Mononuclear cell (primary cell): ENCODE data around the gene MRPS18A. TPM values are rescaled to one million over a fixed set of nuclear protein-coding genes. Genes with fewer than 3 reads are reported as not detected.
"Not testable (repeated sequence)": the region's sequence is repeated elsewhere in the genome, so short reads cannot be mapped to it uniquely, and the experiment has no call there.

ENCODE experiments used
- H3K27me3 ChIP-seq: 2 replicates; pipeline ENCODE4 v1.6.0; 2011; ENCODE audit warnings: low read length, control low read depth; ENCODE audit not compliant: insufficient read depth
- H3K4me1 ChIP-seq: 2 replicates; pipeline ENCODE4 v1.5.1; 2011; ENCODE audit warnings: mild to moderate bottlenecking, low read length, control low read depth; ENCODE audit not compliant: insufficient read depth
- H3K4me3 ChIP-seq: 2 replicates; pipeline ENCODE4 v1.5.1; 2011; ENCODE audit warnings: mild to moderate bottlenecking, low read length, moderate library complexity
- H3K9me3 ChIP-seq: 2 replicates; pipeline ENCODE4 v1.5.1; 2011; ENCODE audit warnings: low read depth, mild to moderate bottlenecking, control low read depth, low read length
- total RNA-seq: library from RNA; depleted of rRNA; stranded (reverse); fragments of >200 nt; gene quantifications from one replicate; pipeline ENCODE4 v1.2.3, GENCODE V29; 2012

MRPS18A gene
- total RNA-seq, 1 donor, result 29.5 TPM

DNA sequence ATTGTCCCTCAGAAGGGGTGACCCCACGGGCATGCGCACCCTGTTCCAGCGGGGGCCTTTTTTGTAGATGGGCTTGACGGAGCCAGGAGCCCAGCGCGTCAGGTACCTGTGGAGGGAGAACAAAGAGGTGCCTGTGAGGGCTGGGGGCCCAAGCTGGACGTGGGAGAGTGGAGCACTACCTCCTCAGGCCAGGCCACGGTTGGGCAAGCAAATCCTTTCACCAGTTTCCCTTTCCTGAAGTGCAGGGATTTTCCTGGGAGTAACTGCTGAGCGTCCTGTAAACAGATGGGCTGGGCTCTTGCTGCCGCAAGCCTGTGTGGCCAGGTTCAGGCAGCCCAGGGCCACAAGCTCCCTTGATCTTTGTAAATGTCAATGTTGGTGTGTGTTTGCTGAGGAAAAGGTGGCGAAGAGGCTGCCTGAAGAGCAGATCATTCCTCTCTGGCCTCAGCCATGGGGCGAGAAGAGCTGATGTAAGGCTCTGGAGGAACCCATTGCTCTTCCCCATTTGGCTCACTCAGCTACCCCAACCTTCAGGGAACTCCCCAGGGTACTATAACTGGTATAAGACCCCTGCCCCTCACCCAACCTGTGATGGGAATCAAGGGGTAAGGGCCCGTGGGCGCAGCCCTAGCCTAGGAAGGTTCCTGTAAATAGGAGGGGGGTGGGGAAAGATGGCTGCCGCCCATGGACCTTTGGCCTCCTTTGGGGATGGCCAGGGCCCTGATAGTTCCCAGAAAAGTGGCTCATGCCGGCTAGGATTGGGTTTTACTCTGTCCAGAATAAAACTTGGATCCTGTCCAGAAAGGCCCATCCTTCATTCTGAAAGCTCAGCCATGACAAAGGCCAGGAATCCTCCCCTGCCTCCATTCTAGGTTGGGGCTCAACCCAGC is 15.5 kb downstream of the MRPS18A start:
- Histone ChIP-seq H3K4me1 (no peaks in the 10 kb centered on the region), H3K4me3 (no peak overlapping the region), H3K9me3 (no peaks in the 10 kb centered on the region), H3K27me3 (no peaks in the 10 kb centered on the region)

DNA sequence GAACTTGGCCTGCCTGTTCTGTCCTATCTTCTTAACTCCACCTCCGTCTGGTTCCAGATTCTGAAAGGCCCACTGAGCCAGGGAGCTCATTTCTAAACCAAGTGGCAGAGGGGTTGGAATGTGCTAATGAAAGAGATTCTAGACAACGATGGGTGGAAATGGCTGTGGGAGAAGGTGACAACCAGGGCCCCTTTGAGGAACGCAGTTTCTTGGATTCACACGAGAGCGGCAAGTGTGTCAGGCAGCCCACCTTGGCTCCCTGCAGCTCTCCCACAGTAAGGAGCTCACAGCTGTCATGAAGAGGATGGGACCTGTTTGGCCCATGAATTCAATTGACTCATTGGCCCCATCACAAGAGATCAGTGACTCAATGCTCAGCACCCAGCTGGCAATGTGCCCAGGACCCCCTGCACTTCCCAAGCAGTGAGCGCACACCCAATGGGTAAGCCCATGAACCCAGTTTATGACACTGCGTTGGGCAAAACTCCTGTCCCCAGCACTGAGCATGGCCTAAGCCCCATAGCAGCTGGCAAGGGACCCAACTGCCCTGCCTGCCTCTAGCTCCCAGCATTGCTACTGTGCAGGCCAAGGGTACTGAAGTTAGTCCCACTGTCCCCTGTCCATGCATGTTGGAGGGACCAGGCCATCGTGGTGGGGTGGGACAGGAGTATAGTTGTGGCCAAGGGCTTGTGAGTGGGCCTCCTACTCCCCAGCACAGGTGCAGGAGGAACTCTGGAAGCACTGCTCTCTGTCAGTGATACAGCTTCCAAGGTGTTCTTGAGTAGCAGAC is 16.4 kb downstream of the MRPS18A start:
- H3K4me1 ChIP-seq, result no peaks in the 10 kb centered on the region
- no peak overlapping the region for H3K4me3 ChIP-seq
- H3K27me3 ChIP-seq, result no peaks in the 10 kb centered on the region
- H3K9me3 ChIP-seq, result no peaks in the 10 kb centered on the region

DNA sequence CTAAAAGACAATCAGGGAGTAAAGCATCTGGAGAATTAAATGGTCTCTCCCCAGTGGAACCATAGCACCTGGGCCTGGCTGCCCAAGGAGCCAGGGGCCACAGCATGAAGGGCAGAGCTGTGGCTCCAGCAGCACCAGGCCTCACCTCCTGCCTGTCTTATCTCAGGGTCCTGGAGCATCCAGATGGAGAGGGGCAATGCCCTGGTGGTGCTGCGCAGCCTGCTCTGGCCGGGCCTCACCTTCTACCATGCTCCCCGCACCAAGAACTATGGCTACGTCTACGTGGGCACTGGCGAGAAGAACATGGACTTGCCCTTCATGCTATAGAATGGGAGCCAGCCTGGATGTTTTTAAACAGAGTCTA is 17.0 kb downstream of the MRPS18A start:
- Histone ChIP-seq H3K4me1 (no peaks in the 10 kb centered on the region), H3K4me3 (no peak overlapping the region), H3K9me3 (no peaks in the 10 kb centered on the region), H3K27me3 (no peaks in the 10 kb centered on the region)

DNA sequence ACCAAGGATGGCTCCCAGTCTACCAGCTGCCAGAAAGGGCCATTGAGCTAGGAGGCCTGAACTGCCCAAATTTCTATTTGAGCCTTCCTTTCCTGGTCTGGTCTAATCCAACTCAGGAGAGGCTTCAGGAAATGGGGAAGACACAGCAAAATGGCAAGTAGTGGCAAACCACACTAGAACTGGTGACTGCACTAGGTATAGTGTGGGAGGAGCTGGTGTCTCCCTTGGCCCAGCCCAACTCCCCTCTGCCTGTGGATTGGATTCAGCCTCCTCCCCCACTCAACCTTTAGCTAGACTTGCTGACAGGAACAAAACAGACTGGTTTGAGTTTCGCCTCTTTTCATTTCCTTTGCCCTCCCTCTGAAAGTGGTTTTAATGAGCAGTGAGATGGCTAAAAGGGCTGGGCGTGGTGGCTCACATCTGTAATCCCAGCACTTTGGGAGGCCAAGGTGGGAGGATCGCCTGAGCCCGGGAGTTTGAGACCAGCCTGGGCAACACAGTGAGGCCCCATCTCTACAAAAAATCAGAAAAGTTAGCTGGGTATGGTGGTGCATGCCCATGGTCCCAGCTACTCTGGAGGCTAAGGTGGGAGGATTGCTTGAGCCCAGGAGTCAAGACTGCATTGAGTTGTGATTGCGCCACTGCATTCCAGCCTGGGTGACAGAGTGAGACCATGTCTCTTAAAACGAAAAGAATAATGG is 17.5 kb downstream of the MRPS18A start:
- H3K4me1 ChIP-seq, result no peaks in the 10 kb centered on the region
- H3K27me3 ChIP-seq, result no peaks in the 10 kb centered on the region
- no peaks in the 10 kb centered on the region for H3K9me3 ChIP-seq
- H3K4me3 ChIP-seq, result no peak overlapping the region

DNA sequence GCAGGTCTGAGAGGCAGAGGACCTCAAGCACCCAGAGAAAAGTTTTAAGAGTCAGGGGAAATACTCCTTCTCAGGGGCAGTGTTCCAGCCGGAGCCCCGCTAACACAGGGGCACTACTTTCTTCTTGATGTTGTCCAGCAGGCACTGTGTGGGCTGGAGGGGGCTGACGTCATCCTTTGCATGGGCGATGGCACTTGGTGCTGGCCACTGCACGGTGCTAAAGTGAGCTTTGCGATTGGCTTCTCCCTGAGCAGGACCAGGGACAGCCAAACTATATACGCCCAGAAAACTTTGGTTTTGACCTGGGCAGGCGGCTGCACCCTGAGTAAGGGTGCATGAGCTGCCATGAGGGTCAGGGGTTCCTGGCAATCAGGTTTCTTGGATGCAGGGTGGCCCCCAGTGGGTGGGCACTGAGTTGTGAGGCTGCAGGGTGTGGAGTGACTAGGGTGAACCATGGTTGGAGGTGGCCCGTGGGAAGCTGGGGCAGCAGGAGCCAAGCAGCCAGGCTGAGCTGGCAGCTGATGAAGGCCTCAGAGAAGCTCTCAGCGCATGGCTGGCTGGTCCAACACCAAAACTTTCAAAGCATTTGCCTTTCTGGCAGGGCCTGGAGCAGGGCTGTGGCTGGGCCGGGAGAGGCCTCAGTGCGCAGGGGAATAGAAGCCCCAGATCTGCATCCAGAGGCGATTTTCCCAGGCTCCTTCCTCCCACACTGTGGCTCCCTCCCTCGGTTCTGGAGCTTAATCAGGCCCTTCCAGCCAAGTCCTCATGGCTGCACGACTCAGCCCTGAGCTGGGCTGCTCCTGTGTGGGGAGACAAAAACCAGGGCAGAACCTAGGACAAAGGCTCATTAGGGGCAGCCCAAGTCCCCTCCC is 18.3 kb downstream of the MRPS18A start:
- no peaks in the 10 kb centered on the region for H3K4me1 ChIP-seq

DNA sequence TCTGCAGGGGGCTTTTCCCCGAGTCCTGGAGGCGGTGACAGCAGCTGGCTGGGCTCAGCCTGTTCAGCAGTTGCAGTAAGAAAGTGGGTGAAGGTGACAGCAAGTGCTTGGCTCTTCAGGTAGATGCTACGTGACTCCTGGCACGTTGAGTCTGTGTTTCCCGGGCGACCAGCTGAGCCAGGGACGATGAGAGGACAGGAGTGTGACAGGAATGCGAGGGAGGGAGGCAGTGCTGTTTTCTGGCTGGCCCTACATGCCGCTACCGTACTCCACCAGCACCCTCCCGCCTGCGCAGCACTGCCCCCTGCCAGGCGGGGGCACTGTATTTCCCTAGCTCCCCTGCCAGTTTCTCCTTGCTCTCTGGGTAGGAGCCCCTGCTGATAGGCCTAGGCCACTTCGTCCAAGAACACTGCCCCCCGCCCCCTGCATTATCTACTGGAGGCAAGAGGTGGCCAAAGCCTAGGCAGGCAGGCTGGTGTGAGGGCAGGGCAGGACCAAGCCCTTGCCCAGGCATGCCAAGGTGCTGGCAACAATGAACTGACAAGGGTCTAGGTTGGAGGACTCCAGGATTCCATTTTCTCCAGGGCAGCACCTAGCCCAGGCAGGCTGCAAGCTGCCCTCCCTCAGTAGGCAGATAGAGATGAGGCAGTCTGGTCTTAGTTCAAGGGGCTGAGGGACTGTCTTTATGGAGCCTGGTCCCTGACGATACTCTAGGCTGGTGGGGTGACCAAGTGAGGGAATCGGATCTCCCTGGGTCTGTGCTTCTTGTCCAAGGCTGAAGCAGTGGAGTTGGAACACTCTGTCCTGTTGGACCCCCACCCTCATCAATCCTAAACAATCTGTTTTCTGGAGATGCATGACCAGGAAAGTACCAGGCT is 19.2 kb downstream of the MRPS18A start:
- Histone ChIP-seq H3K4me1 (no peaks in the 10 kb centered on the region), H3K9me3 (no peaks in the 10 kb centered on the region), H3K4me3 (no peak overlapping the region), H3K27me3 (no peaks in the 10 kb centered on the region)

More for the DNA sequence above, 18.3 kb downstream of the MRPS18A start:
- no peaks in the 10 kb centered on the region for H3K9me3 ChIP-seq
- H3K27me3 ChIP-seq, result no peaks in the 10 kb centered on the region
- H3K4me3 ChIP-seq, result no peak overlapping the region

DNA sequence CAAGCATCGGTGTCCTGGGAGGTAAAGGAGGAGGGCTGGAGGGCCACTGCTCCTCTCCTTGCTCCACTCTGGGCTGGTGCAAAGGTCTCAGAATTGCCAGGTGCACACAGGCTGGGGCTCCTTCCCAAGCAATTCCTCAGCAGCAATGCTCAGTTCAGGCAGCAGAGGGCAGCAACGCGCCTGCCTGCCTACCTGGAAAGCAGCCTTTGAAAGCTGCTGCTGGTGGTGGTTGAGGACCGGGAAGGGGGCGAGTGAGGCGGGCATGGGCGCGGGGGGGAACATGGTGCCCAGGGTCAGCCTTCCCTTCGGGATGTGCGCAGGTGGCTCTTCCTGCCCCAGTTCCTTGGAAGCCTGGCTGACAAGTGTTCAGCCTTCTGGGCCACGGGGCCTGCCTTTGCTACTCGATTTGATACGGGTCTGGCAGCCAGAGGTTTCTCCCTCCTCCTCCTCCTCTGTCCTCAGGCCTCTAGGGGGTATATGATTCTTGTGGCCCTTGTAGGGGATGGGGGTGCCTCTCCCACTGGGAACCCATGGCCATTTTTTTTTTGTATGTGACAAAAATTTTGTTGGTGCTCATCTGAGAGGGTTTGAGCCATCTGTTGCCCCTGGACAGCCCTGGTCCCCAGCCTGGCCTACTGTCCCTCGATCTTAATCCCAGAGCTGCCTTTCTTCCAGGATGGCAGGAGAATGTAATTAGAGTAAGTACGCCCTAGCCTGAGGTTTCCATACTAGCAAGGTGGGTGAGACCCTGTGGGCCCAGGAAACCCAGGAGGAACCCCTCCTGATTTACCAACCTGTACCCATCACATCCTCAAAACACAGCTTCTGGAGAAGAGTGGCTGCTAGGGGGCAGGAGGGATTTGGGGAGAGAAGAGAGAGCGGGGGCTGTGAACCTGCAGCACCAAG is 20.1 kb downstream of the MRPS18A start:
- Histone ChIP-seq H3K4me1 (no peaks in the 10 kb centered on the region), H3K9me3 (no peaks in the 10 kb centered on the region), H3K4me3 (no peak overlapping the region), H3K27me3 (no peaks in the 10 kb centered on the region)

DNA sequence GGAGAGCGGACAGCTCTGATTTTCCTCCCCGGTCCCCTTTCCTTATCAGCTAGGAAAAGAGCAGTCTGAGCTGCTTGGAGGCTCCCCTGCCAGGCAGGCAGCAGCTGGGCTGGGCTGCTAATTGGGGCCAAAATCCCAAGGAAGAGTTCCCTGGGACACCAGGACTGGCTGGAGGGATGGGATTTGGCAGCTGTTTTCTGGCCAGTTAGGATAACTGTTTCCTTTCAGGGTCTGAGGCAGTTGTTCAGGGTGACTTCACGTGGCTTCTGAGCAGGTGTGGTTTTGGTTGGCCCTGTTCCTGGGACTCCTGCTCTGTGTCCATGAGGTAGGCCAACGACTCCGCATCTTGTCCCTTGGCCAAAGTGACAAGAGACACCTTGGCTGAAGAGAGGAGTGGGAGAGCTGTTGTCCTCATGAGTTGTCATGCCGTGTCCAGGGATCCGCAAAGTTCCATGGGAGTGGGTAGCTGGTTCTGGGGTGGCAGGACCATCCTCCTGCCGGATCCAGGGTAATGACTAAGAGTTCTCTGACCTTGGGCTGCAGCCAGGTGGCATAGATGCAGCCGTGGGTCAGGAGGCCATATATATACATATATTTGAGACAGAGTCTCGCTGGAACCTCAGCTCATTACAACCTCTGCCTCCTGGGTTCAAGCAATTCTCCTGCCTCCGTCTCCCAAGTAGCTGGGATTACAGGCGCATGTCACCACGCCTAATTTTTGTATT is 21.2 kb downstream of the MRPS18A start:
- Histone ChIP-seq H3K4me3 (no peak overlapping the region), H3K4me1 (no peaks in the 10 kb centered on the region), H3K27me3 (no peaks in the 10 kb centered on the region), H3K9me3 (no peaks in the 10 kb centered on the region)

DNA sequence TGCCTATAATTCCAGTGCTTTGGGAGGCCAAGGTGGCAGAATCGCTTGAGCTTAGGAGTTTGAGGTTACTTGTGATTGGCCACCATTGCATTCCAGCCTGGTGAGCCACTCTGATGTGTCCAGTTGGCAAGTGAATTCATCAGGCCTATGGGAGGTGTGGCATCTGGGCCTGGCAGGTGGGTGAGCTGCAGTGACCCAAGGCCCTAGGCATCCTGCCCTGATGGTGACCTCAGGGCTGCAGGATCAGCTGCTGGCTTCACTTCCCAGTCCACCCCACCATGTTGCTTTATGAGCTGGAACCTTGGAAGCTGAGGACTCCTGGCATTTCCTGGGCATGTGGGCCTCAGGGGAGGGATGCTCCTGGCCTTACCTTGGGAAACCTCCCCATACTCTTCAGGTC is 22.2 kb downstream of the MRPS18A start:
- Histone ChIP-seq H3K4me3 (no peak overlapping the region), H3K9me3 (no peaks in the 10 kb centered on the region), H3K4me1 (no peaks in the 10 kb centered on the region), H3K27me3 (no peaks in the 10 kb centered on the region)

DNA sequence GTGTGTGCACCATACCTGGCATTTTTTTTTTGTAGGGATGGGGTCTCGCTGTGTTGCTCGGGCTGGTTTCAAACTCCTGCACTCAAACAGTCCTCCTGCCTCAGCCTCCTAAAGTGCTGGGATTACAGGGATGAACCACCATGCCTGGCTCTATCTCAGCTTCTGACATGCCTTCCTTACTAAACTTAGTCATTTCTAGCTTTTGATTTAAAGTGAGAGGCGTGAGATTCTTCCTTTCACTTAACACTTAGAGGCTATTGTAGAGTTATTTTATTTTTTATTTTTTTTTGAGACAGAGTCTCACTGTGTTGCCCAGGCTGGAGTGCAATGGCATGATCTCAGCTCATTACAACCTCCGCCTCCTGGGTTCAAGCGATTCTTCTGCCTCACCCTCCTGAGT is 24.6 kb downstream of the MRPS18A start:
- H3K9me3 ChIP-seq, H3K27me3 ChIP-seq, H3K4me3 ChIP-seq, H3K4me1 ChIP-seq: not testable (repeated sequence)

DNA sequence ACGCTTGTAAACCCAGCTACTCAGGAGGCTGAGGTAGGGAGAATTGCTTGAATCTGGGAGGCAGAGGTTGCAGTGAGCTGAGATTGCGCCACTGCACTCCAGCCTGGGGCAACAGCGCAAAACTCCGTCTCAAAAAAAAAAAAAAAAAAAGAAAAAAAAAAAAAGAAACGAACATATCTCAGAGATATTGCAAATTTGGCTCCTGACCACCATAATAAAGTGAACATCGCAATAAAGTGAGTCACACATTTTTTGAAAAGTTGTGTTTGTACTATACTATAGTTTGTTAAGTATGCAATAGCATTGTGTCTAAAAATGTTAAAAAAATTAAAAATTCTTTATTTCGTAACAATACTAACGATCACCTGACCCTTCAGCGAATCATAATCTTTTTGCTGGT is 29.4 kb downstream of the MRPS18A start:
- H3K27me3 ChIP-seq, result no peaks in the 10 kb centered on the region
- no peaks in the 10 kb centered on the region for H3K4me1 ChIP-seq
- H3K4me3 ChIP-seq, result no peak overlapping the region
- H3K9me3 ChIP-seq, result no peaks in the 10 kb centered on the region

DNA sequence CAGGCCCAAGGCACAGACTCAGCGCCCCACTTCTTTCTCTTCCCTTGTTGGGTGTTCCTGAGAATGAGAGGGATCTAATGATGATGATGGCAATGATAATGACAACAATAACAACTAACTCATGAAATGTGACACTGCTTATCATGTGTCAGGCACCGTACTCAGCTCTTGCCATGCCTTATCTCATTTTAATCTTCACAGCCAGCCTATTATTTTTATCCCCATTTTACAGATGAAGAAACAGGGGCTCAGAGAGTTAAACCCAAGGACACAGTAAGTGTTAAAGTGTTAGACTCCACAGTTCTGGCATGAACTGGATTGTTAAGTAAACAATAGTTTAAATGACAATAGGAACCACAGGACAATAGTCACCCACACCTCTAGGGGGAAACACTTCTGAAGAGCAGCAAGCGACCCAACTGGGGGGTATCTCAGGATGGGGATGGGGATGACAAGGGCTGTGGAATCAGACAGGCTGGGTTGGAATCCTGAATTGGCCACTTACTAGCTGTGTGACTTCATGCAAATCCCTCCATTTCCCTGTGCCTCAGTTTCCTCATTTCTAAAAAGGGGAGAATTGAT is 30.3 kb downstream of the MRPS18A start:
- Histone ChIP-seq H3K9me3 (no peaks in the 10 kb centered on the region), H3K27me3 (no peaks in the 10 kb centered on the region), H3K4me1 (no peaks in the 10 kb centered on the region), H3K4me3 (no peak overlapping the region)
